ENCODE results near the gene FHDC1.

- TF ChIP-seq POLR2A (IDR thresholded peaks at IDR 0.05) = no peak
- no peak for TF ChIP-seq CTCF (IDR thresholded peaks at IDR 0.05)
- no peak for TF ChIP-seq POLR2AphosphoS5 (IDR thresholded peaks at IDR 0.05)
- TF ChIP-seq EP300 (IDR thresholded peaks at IDR 0.05) = no peak
These were observed 77.3 kb downstream of the FHDC1 start for GRCh38 chr4:153013202-153013977.
